Measurements from ENCODE around the gene MED20. TPM values are rescaled to one million over a fixed set of nuclear protein-coding genes. Genes with fewer than 3 reads are reported as not detected.

The MED20 gene
- total RNA-seq, 5 donors from 2014 or later (not counting 1 experiment from before 2014, with no cell fraction given), result 5.4 to 12.1 (median 11.1) TPM

GRCh38 chr6:41939176-41939847, 18.4 kb upstream of the MED20 start:
- peaks cover 75 to 79% (median 76%) of the 10 kb centered on the region in 3 donors for H3K4me1 Mint-ChIP-seq
- H3K4me3 Mint-ChIP-seq, result peak overlapping the region; percentile 81 to 93 (median 87)
- Histone ChIP-seq H3K27me3 (replicated peaks in 1 of 2; ENCODE audit: control insufficient read depth in 2 of 2, extremely low read depth in 1 of 2, insufficient read depth in 2 of 2, low read length in 1 of 2) (no peaks in the 10 kb centered on the region), H3K4me3 (ENCODE audit: control insufficient read depth in 1 of 2, extremely low read depth in 1 of 2, low read length in 1 of 2) (peak overlapping the region; percentile 73 to 91), H3K4me1 (ENCODE audit: control insufficient read depth in 1 of 2, extremely low read depth in 1 of 2, insufficient read depth in 2 of 2, low read length in 2 of 2) (peaks cover 66 to 79% of the 10 kb centered on the region in 2 experiments), H3K27ac (ENCODE audit: low read length) (peak overlapping the region; percentile 66), H3K36me3 (ENCODE audit: control insufficient read depth in 2 of 2, extremely low read depth in 1 of 2, insufficient read depth in 1 of 2, low read length in 1 of 2) (peaks cover 7 to 30% of the 10 kb centered on the region in 2 donors), H3K9me3 (no peaks in the 10 kb centered on the region)
- 8% methylated on average over 9 of the region's 11 CpGs for WGBS (ENCODE audit: insufficient coverage)
- no peaks in the 10 kb centered on the region for H3K9me3 Mint-ChIP-seq
- no peak for ATAC-seq (replicated peaks in 1 of 4)
- POLR2A ChIA-PET, result interaction anchor here in 1 of 2 donors (0.5 to 0.6 kb wide), 3 partner anchors 10 to 1445 kb away, joined by 3 to 12 read pairs (median 4); no protein-coding TSS in a partner anchor
- DNase-seq, result peak in 5 of 35 experiments; percentile 8 to 37 (median 26)
- peak overlapping the region; percentile 89 to 92 for H3K27ac Mint-ChIP-seq
- CTCF ChIA-PET, result interaction anchor here (0.5 to 3.7 kb wide), 12 partner anchors 9 to 111 kb away, joined by 3 to 26 read pairs (median 4); partner anchors contain the start of genes BYSL (in 1 of the 2), MED20 (in 1 of the 2) and TAF8 (in 1 of the 2)
- peaks cover 17% of the 10 kb centered on the region for H3K36me3 Mint-ChIP-seq
- no peaks in the 10 kb centered on the region for H3K27me3 Mint-ChIP-seq

GRCh38 chr6:41938590-41939175, 17.7 kb upstream of the MED20 start:
- no peak for ATAC-seq (replicated peaks in 1 of 4)
- DNase-seq, result peak in 1 of 35 experiments; percentile 35
- H3K27ac Mint-ChIP-seq, result peak overlapping the region; percentile 89 to 92
- peaks cover 19% of the 10 kb centered on the region for H3K36me3 Mint-ChIP-seq
- 12% methylated on average over 5 of the region's 5 CpGs for WGBS (ENCODE audit: insufficient coverage)
- peaks cover 66 to 75% of the 10 kb centered on the region in 2 experiments for H3K4me1 ChIP-seq (ENCODE audit: control insufficient read depth in 1 of 2, extremely low read depth in 1 of 2, insufficient read depth in 2 of 2, low read length in 2 of 2)
- CTCF ChIA-PET, result interaction anchor here (0.6 to 3.8 kb wide), 12 partner anchors 8 to 152 kb away, joined by 3 to 26 read pairs (median 5); partner anchors contain the start of genes BYSL (in 1 of the 2), MED20 (in 1 of the 2) and TAF8 (in 1 of the 2)
- H3K36me3 ChIP-seq (ENCODE audit: control insufficient read depth in 2 of 2, extremely low read depth in 1 of 2, insufficient read depth in 1 of 2, low read length in 1 of 2), result peaks cover 7 to 35% of the 10 kb centered on the region in 2 donors
- peak overlapping the region; percentile 66 for H3K27ac ChIP-seq (ENCODE audit: low read length)
- no peaks in the 10 kb centered on the region for H3K9me3 Mint-ChIP-seq
- peaks cover 73 to 80% (median 76%) of the 10 kb centered on the region in 3 donors for H3K4me1 Mint-ChIP-seq
- H3K4me3 Mint-ChIP-seq, result peak overlapping the region; percentile 81 to 93 (median 87)
- no peaks in the 10 kb centered on the region for H3K27me3 Mint-ChIP-seq
- POLR2A ChIA-PET, result interaction anchor here in 1 of 2 donors (0.6 kb wide), 1 partner anchor 10 kb away, joined by 4 read pairs; no protein-coding TSS in a partner anchor
- H3K27me3 ChIP-seq (replicated peaks in 1 of 2; ENCODE audit: control insufficient read depth in 2 of 2, extremely low read depth in 1 of 2, insufficient read depth in 2 of 2, low read length in 1 of 2), result no peaks in the 10 kb centered on the region
- H3K4me3 ChIP-seq (ENCODE audit: control insufficient read depth in 1 of 2, extremely low read depth in 1 of 2, low read length in 1 of 2), result peak overlapping the region; percentile 73 to 91
- no peaks in the 10 kb centered on the region for H3K9me3 ChIP-seq

- Histone ChIP-seq H3K9me3 (no peaks in the 10 kb centered on the region), H3K36me3 (ENCODE audit: control insufficient read depth in 2 of 2, extremely low read depth in 1 of 2, insufficient read depth in 1 of 2, low read length in 1 of 2) (peaks cover 7 to 37% of the 10 kb centered on the region in 2 donors), H3K27me3 (replicated peaks in 1 of 2; ENCODE audit: control insufficient read depth in 2 of 2, extremely low read depth in 1 of 2, insufficient read depth in 2 of 2, low read length in 1 of 2) (no peaks in the 10 kb centered on the region), H3K4me1 (ENCODE audit: control insufficient read depth in 1 of 2, extremely low read depth in 1 of 2, insufficient read depth in 2 of 2, low read length in 2 of 2) (peaks cover 64 to 75% of the 10 kb centered on the region in 2 experiments), H3K27ac (ENCODE audit: low read length) (peak overlapping the region; percentile 66), H3K4me3 (ENCODE audit: control insufficient read depth in 1 of 2, extremely low read depth in 1 of 2, low read length in 1 of 2) (peak overlapping the region; percentile 73 to 91)
- ChIA-PET CTCF (interaction anchor here (0.6 to 3.8 kb wide), 10 partner anchors 17 to 152 kb away, joined by 3 to 26 read pairs (median 4); partner anchors contain the start of genes BYSL (in 1 of the 2), MED20 (in 1 of the 2) and USP49 (in 1 of the 2)), POLR2A (no interaction called here)
- Mint-ChIP-seq H3K36me3 (peaks cover 21% of the 10 kb centered on the region), H3K27ac (peak overlapping the region; percentile 89 to 92), H3K4me1 (peaks cover 70 to 78% (median 78%) of the 10 kb centered on the region in 3 donors), H3K9me3 (no peaks in the 10 kb centered on the region), H3K4me3 (peak overlapping the region; percentile 81 to 93 (median 87)), H3K27me3 (no peaks in the 10 kb centered on the region)
- DNase-seq (peak; percentile 42 to 78 (median 66)), ATAC-seq (replicated peaks in 1 of 4) (peak; percentile 37 to 54 (median 44))
- WGBS (ENCODE audit: insufficient coverage), result 0% methylated on average over 1 of the region's 4 CpGs
These were observed 17.1 kb upstream of the MED20 start for GRCh38 chr6:41937861-41938574.

GRCh38 chr6:41937472-41937860, 16.5 kb upstream of the MED20 start:
- Histone ChIP-seq H3K27me3 (replicated peaks in 1 of 2; ENCODE audit: control insufficient read depth in 2 of 2, extremely low read depth in 1 of 2, insufficient read depth in 2 of 2, low read length in 1 of 2) (no peaks in the 10 kb centered on the region), H3K36me3 (ENCODE audit: control insufficient read depth in 2 of 2, extremely low read depth in 1 of 2, insufficient read depth in 1 of 2, low read length in 1 of 2) (peaks cover 9 to 42% of the 10 kb centered on the region in 2 donors), H3K9me3 (no peaks in the 10 kb centered on the region), H3K4me3 (ENCODE audit: control insufficient read depth in 1 of 2, extremely low read depth in 1 of 2, low read length in 1 of 2) (no peak overlapping the region), H3K27ac (ENCODE audit: low read length) (peak overlapping the region; percentile 66), H3K4me1 (ENCODE audit: control insufficient read depth in 1 of 2, extremely low read depth in 1 of 2, insufficient read depth in 2 of 2, low read length in 2 of 2) (peaks cover 59 to 76% of the 10 kb centered on the region in 2 experiments)
- ATAC-seq (replicated peaks in 1 of 4) (no peak), DNase-seq (no peak)
- H3K36me3 Mint-ChIP-seq, result peaks cover 26% of the 10 kb centered on the region
- ChIA-PET POLR2A (no interaction called here), CTCF (interaction anchor here (0.6 to 3.8 kb wide), 7 partner anchors 16 to 107 kb away, joined by 3 to 26 read pairs (median 5); partner anchors contain the start of genes BYSL (in 1 of the 2), MED20 (in 1 of the 2) and USP49 (in 1 of the 2))
- peak overlapping the region; percentile 89 to 92 for H3K27ac Mint-ChIP-seq
- 100% methylated on average over 1 of the region's 2 CpGs for WGBS (ENCODE audit: insufficient coverage)
- no peaks in the 10 kb centered on the region for H3K9me3 Mint-ChIP-seq
- peaks cover 71 to 78% (median 78%) of the 10 kb centered on the region in 3 donors for H3K4me1 Mint-ChIP-seq
- peak overlapping the region; percentile 32 to 93 (median 57) for H3K4me3 Mint-ChIP-seq
- H3K27me3 Mint-ChIP-seq, result no peaks in the 10 kb centered on the region

GRCh38 chr6:41936073-41936837, 15.3 kb upstream of the MED20 start:
- Mint-ChIP-seq H3K27me3 (no peaks in the 10 kb centered on the region), H3K27ac (peak overlapping the region; percentile 89 to 92), H3K4me3 (peak overlapping the region; percentile 58 to 93 (median 66)), H3K9me3 (no peaks in the 10 kb centered on the region), H3K36me3 (peaks cover 36% of the 10 kb centered on the region), H3K4me1 (peaks cover 68 to 81% (median 75%) of the 10 kb centered on the region in 3 donors)
- DNase-seq (peak; percentile 36 to 89 (median 75)), ATAC-seq (replicated peaks in 1 of 4) (peak; percentile 59 to 68 (median 66))
- no peaks in the 10 kb centered on the region for H3K27me3 ChIP-seq (replicated peaks in 1 of 2; ENCODE audit: control insufficient read depth in 2 of 2, extremely low read depth in 1 of 2, insufficient read depth in 2 of 2, low read length in 1 of 2)
- ChIA-PET POLR2A (interaction anchor here in 1 of 2 donors (0.7 to 1.0 kb wide), 2 partner anchors 9 to 15 kb away, joined by 3 read pairs; partner anchors contain the start of genes BYSL and MED20), CTCF (interaction anchor here (0.9 to 3.8 kb wide), 4 partner anchors 15 to 108 kb away, joined by 3 to 23 read pairs (median 10); partner anchors contain the start of genes BYSL (in 1 of the 2) and MED20 (in 1 of the 2))
- WGBS (ENCODE audit: insufficient coverage), result 32% methylated on average over 5 of the region's 10 CpGs
- peak overlapping the region; percentile 50 for H3K27ac ChIP-seq (ENCODE audit: low read length)
- H3K4me3 ChIP-seq (ENCODE audit: control insufficient read depth in 1 of 2, extremely low read depth in 1 of 2, low read length in 1 of 2), result peak overlapping the region; percentile 9 to 35
- H3K36me3 ChIP-seq (ENCODE audit: control insufficient read depth in 2 of 2, extremely low read depth in 1 of 2, insufficient read depth in 1 of 2, low read length in 1 of 2), result peaks cover 12 to 54% of the 10 kb centered on the region in 2 donors
- no peaks in the 10 kb centered on the region for H3K9me3 ChIP-seq
- H3K4me1 ChIP-seq (ENCODE audit: control insufficient read depth in 1 of 2, extremely low read depth in 1 of 2, insufficient read depth in 2 of 2, low read length in 2 of 2), result peaks cover 52 to 76% of the 10 kb centered on the region in 2 experiments

Measured in T-cell (primary cell).